Stimulated activated CD4-positive, alpha-beta T cell treated with anti-CD3 and anti-CD28 coated beads, Interleukin-2, amount 100 ng/mL, for 4 hours (primary cell): Measurements from ENCODE around the gene MIB1.

Source experiments
- DNase-seq: peaks from one replicate; pipeline ENCODE4 v3.0.0-alpha.2; 2020; ENCODE audit warnings: low read depth

Gene MIB1

GRCh38 chr18:21894619-21895367 lies 154.2 kb downstream of the MIB1 start:
- DNase-seq: no peak

- DNase-seq: no peak
These were observed 156.2 kb downstream of the MIB1 start for GRCh38 chr18:21896732-21897336.

GRCh38 chr18:21897811-21898210 lies 157.2 kb downstream of the MIB1 start:
- DNase-seq: no peak

GRCh38 chr18:21900605-21901352 lies 160.2 kb downstream of the MIB1 start:
- no peak for DNase-seq

GRCh38 chr18:21901423-21901945 lies 160.9 kb downstream of the MIB1 start:
- no peak for DNase-seq

GRCh38 chr18:21903709-21904108 lies 163.1 kb downstream of the MIB1 start:
- no peak for DNase-seq

GRCh38 chr18:21904856-21905255 lies 164.3 kb downstream of the MIB1 start:
- DNase-seq: no peak

GRCh38 chr18:21907451-21907850 lies 166.9 kb downstream of the MIB1 start:
- DNase-seq: no peak

GRCh38 chr18:21908711-21909110 lies 168.1 kb downstream of the MIB1 start:
- no peak for DNase-seq

GRCh38 chr18:21910906-21911305 lies 170.3 kb downstream of the MIB1 start:
- DNase-seq: no peak

GRCh38 chr18:21911551-21911950 lies 171.0 kb downstream of the MIB1 start:
- DNase-seq: no peak

- no peak for DNase-seq
These were observed 172.0 kb downstream of the MIB1 start for GRCh38 chr18:21912339-21913239.

GRCh38 chr18:21914739-21915319 lies 174.2 kb downstream of the MIB1 start:
- DNase-seq: no peak

GRCh38 chr18:21915546-21915945 lies 175.0 kb downstream of the MIB1 start:
- no peak for DNase-seq

- DNase-seq: no peak
These were observed 176.0 kb downstream of the MIB1 start for GRCh38 chr18:21916594-21916993.

GRCh38 chr18:21918693-21919092 lies 178.1 kb downstream of the MIB1 start:
- no peak for DNase-seq
